HepG2 (cell line): ENCODE measurements around the gene TM4SF1. TPM values are rescaled to one million over a fixed set of nuclear protein-coding genes. Genes with fewer than 3 reads are reported as not detected.

Experiments
- CEBPB ChIP-seq: IDR thresholded peaks from 2 replicates; pipeline ENCODE4 v1.6.1; 2011; ENCODE audit warnings: low read depth, low read length, improper control_type of control experiment, borderline replicate concordance
- CHD4 ChIP-seq: fragments of 200-600 bp; sonication (generic); IDR thresholded peaks from 2 replicates; pipeline ENCODE4 v1.7.0; 2017; ENCODE audit warnings: mild to moderate bottlenecking, low read length, borderline replicate concordance
- FOXP1 ChIP-seq, 2 experiments: fragments of 450-650 bp in 1 of 2; IDR thresholded peaks; 2 replicates each; pipeline ENCODE4 v1.6.1; 2017 to 2018; ENCODE audit warnings: antibody characterized with exemption in 1 of 2
- MAF1 ChIP-seq: sonication (generic); formaldehyde crosslinking; IDR thresholded peaks from 2 replicates; pipeline ENCODE4 v1.5.0; 2020; ENCODE audit warnings: missing genetic modification reagents, borderline replicate concordance
- MBD4 ChIP-seq: IDR thresholded peaks from 2 replicates; pipeline ENCODE4 v1.6.1; 2012; ENCODE audit warnings: low read length, inconsistent platforms, borderline replicate concordance
- NR2F6 ChIP-seq, 2 experiments: IDR thresholded peaks; 2 replicates each; pipeline ENCODE4 v1.6.1; 2016; ENCODE audit warnings: antibody characterized with exemption in 1 of 2, mild to moderate bottlenecking in 1 of 2
- NR3C1 ChIP-seq: sonication (generic); formaldehyde crosslinking; IDR thresholded peaks from 2 replicates; pipeline ENCODE4 v1.4.0; 2020; ENCODE audit warnings: missing genetic modification reagents
- SMAD9 ChIP-seq: sonication (generic); formaldehyde crosslinking; IDR thresholded peaks from 2 replicates; pipeline ENCODE4 v1.5.1; 2020; ENCODE audit warnings: mild to moderate bottlenecking, missing genetic modification reagents
- SRF ChIP-seq: IDR thresholded peaks from 2 replicates; pipeline ENCODE4 v1.6.1; 2011; ENCODE audit warnings: mild to moderate bottlenecking, low read depth, low read length, moderate library complexity
- TGIF2 ChIP-seq: IDR thresholded peaks from 2 replicates; pipeline ENCODE4 v1.6.1; 2016; ENCODE audit warnings: control low read depth, missing compliant biosample characterization
- ZFX ChIP-seq: sonication (generic); formaldehyde crosslinking; IDR thresholded peaks from 2 replicates; pipeline ENCODE4 v1.4.0; 2020; ENCODE audit warnings: mild to moderate bottlenecking, low read depth, missing genetic modification reagents, moderate library complexity
- ZNF136 ChIP-seq: sonication (generic); formaldehyde crosslinking; IDR thresholded peaks from 2 replicates; pipeline ENCODE4 v1.8.1; 2022; ENCODE audit warnings: low read depth, mild to moderate bottlenecking, moderate library complexity, missing genetic modification reagents
- ZNF138 ChIP-seq: sonication (generic); formaldehyde crosslinking; IDR thresholded peaks from 2 replicates; pipeline ENCODE4 v1.5.0; 2020; ENCODE audit warnings: mild to moderate bottlenecking, low read depth, missing genetic modification reagents
- ZNF816 ChIP-seq: sonication (generic); formaldehyde crosslinking; IDR thresholded peaks from 2 replicates; pipeline ENCODE4 v1.8.0; 2022; ENCODE audit warnings: missing genetic modification reagents, mild to moderate bottlenecking, borderline replicate concordance
- ZNF878 ChIP-seq: sonication (generic); formaldehyde crosslinking; IDR thresholded peaks from 2 replicates; pipeline ENCODE4 v1.8.1; 2023; ENCODE audit warnings: mild to moderate bottlenecking, missing genetic modification reagents, moderate library complexity
- polyA plus RNA-seq, 8 experiments: library from polyadenylated mRNA; depleted of rRNA in 3 of 8; stranded (reverse) in 7 of 8; unstranded in 1 of 8; fragments of >200 nt; fragmentation: Illumina TruSeq in 4 of 8; extraction: Trizol in 4 of 8; gene quantifications; 2 replicates each; pipeline versions ENCODE4 v1.2.1 to v1.2.3, GENCODE V29; 2011 to 2016; ENCODE audit warnings: low read depth in 4 of 8, missing spikeins in 1 of 8, mixed read lengths in 1 of 8; ENCODE audit not compliant: insufficient read depth in 1 of 8
- total RNA-seq, 5 experiments: library from RNA; depleted of rRNA; stranded (reverse); fragments of >200 nt; fragmentation: Illumina TruSeq; extraction: Trizol; gene quantifications; 2 replicates each; pipeline ENCODE4 v1.2.3, GENCODE V29; 2016; ENCODE audit warnings: low read depth in 1 of 5
- TF ChIP-seq, protein P1 (sequence below), 2 experiments: sonication (generic) in 1 of 2; formaldehyde crosslinking in 1 of 2; IDR thresholded peaks; 2 replicates each; pipeline versions ENCODE4 v1.4.0 to v1.6.1; 2018 to 2020; ENCODE audit warnings: missing genetic modification reagents in 2 of 2, borderline replicate concordance in 1 of 2, low read depth in 1 of 2, mild to moderate bottlenecking in 1 of 2, missing biosample characterization in 1 of 2
- TF ChIP-seq, protein P2 (sequence below): sonication (generic); formaldehyde crosslinking; IDR thresholded peaks from 2 replicates; pipeline ENCODE4 v1.4.0; 2020; ENCODE audit warnings: mild to moderate bottlenecking, low read depth, missing genetic modification reagents
- TF ChIP-seq, protein P3 (sequence below): sonication (generic); formaldehyde crosslinking; IDR thresholded peaks from 2 replicates; pipeline ENCODE4 v1.4.0; 2020; ENCODE audit warnings: missing genetic modification reagents
- TF ChIP-seq, protein P4 (sequence below): sonication (generic); formaldehyde crosslinking; IDR thresholded peaks from 2 replicates; pipeline ENCODE4 v1.9.0; 2021; ENCODE audit warnings: missing genetic modification reagents, borderline replicate concordance
- TF ChIP-seq, protein P5 (sequence below): sonication (generic); formaldehyde crosslinking; IDR thresholded peaks from 2 replicates; pipeline ENCODE4 v1.4.0; 2020; ENCODE audit warnings: mild to moderate bottlenecking, missing genetic modification reagents, borderline replicate concordance

TM4SF1 gene
- total and polyA plus RNA-seq, 2 of the 13 experiments (the other 11 are each of a cell fraction or from before 2014, with no cell fraction given): 431 to 1,359 TPM

DNA sequence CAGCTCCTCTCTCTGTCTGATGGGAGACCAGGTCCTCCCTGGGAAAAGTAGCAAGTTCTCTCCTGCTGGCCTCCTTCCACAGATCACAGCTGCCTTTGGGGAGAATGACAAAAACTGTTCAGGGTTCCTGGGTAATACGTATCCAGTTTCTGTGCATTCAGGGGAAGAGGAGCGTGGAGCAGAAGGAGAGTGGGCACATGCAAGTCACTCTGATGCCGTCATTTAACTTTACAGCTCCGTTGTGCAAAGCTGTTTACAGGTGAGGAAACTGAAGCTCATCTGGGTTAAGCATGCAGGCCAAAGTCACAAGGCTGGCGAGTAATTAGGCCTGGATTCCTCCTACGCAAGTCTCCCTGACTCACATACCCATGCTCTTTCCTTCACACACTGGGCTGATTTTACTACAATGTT, 7.5 kb upstream of the TM4SF1 start (continued):
- TF ChIP-seq, protein P1, sequence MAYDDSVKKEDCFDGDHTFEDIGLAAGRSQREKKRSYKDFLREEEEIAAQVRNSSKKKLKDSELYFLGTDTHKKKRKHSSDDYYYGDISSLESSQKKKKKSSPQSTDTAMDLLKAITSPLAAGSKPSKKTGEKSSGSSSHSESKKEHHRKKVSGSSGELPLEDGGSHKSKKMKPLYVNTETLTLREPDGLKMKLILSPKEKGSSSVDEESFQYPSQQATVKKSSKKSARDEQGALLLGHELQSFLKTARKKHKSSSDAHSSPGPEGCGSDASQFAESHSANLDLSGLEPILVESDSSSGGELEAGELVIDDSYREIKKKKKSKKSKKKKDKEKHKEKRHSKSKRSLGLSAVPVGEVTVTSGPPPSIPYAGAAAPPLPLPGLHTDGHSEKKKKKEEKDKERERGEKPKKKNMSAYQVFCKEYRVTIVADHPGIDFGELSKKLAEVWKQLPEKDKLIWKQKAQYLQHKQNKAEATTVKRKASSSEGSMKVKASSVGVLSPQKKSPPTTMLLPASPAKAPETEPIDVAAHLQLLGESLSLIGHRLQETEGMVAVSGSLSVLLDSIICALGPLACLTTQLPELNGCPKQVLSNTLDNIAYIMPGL (CRISPR knock-in tag; IDR thresholded peaks at IDR 0.05; ENCODE audit: borderline replicate concordance in 1 of 2, low read depth in 1 of 2): 0 out of 4 replicates have a peak, but pooled peaks of 1 of the 2 experiments have one; percentile 41
- 0 out of 2 replicates have a peak, but pooled peaks have one; percentile 6 for TF ChIP-seq ZNF816 (CRISPR knock-in tag)
- TF ChIP-seq, protein P2, sequence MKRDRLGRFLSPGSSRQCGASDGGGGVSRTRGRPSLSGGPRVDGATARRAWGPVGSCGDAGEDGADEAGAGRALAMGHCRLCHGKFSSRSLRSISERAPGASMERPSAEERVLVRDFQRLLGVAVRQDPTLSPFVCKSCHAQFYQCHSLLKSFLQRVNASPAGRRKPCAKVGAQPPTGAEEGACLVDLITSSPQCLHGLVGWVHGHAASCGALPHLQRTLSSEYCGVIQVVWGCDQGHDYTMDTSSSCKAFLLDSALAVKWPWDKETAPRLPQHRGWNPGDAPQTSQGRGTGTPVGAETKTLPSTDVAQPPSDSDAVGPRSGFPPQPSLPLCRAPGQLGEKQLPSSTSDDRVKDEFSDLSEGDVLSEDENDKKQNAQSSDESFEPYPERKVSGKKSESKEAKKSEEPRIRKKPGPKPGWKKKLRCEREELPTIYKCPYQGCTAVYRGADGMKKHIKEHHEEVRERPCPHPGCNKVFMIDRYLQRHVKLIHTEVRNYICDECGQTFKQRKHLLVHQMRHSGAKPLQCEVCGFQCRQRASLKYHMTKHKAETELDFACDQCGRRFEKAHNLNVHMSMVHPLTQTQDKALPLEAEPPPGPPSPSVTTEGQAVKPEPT (CRISPR knock-in tag): no peak
- no peak for TF ChIP-seq SRF
- TF ChIP-seq, protein P3, sequence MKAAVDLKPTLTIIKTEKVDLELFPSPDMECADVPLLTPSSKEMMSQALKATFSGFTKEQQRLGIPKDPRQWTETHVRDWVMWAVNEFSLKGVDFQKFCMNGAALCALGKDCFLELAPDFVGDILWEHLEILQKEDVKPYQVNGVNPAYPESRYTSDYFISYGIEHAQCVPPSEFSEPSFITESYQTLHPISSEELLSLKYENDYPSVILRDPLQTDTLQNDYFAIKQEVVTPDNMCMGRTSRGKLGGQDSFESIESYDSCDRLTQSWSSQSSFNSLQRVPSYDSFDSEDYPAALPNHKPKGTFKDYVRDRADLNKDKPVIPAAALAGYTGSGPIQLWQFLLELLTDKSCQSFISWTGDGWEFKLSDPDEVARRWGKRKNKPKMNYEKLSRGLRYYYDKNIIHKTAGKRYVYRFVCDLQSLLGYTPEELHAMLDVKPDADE: no peak
- peak; percentile 88 for TF ChIP-seq CEBPB
- no peak for TF ChIP-seq SMAD9 (CRISPR knock-in tag)
- no peak for TF ChIP-seq MAF1
- no peak for TF ChIP-seq ZNF138 (CRISPR knock-in tag)
- no peak; the same call in 1 of the 2 replicates for TF ChIP-seq ZNF878 (CRISPR knock-in tag)
- TF ChIP-seq NR2F6 (IDR thresholded peaks at IDR 0.05): no peak
- TF ChIP-seq NR2F6 (CRISPR knock-in tag; IDR thresholded peaks at IDR 0.05): no peak; the same call in 1 of the 2 replicates
- TF ChIP-seq, protein P4, sequence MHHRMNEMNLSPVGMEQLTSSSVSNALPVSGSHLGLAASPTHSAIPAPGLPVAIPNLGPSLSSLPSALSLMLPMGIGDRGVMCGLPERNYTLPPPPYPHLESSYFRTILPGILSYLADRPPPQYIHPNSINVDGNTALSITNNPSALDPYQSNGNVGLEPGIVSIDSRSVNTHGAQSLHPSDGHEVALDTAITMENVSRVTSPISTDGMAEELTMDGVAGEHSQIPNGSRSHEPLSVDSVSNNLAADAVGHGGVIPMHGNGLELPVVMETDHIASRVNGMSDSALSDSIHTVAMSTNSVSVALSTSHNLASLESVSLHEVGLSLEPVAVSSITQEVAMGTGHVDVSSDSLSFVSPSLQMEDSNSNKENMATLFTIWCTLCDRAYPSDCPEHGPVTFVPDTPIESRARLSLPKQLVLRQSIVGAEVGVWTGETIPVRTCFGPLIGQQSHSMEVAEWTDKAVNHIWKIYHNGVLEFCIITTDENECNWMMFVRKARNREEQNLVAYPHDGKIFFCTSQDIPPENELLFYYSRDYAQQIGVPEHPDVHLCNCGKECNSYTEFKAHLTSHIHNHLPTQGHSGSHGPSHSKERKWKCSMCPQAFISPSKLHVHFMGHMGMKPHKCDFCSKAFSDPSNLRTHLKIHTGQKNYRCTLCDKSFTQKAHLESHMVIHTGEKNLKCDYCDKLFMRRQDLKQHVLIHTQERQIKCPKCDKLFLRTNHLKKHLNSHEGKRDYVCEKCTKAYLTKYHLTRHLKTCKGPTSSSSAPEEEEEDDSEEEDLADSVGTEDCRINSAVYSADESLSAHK (CRISPR knock-in tag): no peak
- TF ChIP-seq, protein P5, sequence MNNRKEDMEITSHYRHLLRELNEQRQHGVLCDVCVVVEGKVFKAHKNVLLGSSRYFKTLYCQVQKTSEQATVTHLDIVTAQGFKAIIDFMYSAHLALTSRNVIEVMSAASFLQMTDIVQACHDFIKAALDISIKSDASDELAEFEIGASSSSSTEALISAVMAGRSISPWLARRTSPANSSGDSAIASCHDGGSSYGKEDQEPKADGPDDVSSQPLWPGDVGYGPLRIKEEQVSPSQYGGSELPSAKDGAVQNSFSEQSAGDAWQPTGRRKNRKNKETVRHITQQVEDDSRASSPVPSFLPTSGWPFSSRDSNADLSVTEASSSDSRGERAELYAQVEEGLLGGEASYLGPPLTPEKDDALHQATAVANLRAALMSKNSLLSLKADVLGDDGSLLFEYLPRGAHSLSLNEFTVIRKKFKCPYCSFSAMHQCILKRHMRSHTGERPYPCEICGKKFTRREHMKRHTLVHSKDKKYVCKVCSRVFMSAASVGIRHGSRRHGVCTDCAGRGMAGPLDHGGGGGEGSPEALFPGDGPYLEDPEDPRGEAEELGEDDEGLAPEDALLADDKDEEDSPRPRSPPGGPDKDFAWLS (CRISPR knock-in tag): no peak
- TF ChIP-seq NR3C1: no peak
- TF ChIP-seq TGIF2 (CRISPR knock-in tag): no peak
- TF ChIP-seq ZFX (CRISPR knock-in tag): peak; percentile 71; the same call in 1 of the 2 replicates
- no peak for TF ChIP-seq CHD4
- TF ChIP-seq MBD4: no peak
- TF ChIP-seq ZNF136 (CRISPR knock-in tag): 0 out of 2 replicates have a peak, but pooled peaks have one; percentile 15
- TF ChIP-seq FOXP1 (IDR thresholded peaks at IDR 0.05): peak; percentile 88
- peak; percentile 48; the same call in 1 of the 2 replicates for TF ChIP-seq FOXP1 (CRISPR knock-in tag; IDR thresholded peaks at IDR 0.05)
